ENCODE results near the gene SMIM33.
"Not testable (repeated sequence)": the region's sequence is repeated elsewhere in the genome, so short reads cannot be mapped to it uniquely, and the experiment has no call there.

DNA sequence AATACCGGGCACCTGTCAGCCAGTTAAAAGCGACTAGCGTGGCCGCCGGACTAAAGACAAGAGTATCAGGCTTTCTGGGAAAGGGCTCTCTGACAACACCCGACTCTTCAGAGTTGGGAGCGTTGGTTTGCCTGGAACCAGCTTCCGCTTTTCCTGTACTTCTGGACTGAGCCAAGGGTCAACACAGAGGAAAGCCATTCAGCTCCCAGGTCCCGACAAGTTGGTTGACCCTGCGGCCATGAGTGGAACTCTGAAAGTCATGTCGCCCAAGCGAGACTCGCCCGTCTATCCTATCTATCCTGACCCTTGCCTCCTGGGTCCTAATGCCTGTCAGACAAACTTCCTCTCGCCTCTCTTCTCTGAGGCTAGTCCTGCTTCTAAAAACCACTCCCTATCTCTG lies 33.1 kb downstream of the SMIM33 start:
- TF ChIP-seq, protein P1, sequence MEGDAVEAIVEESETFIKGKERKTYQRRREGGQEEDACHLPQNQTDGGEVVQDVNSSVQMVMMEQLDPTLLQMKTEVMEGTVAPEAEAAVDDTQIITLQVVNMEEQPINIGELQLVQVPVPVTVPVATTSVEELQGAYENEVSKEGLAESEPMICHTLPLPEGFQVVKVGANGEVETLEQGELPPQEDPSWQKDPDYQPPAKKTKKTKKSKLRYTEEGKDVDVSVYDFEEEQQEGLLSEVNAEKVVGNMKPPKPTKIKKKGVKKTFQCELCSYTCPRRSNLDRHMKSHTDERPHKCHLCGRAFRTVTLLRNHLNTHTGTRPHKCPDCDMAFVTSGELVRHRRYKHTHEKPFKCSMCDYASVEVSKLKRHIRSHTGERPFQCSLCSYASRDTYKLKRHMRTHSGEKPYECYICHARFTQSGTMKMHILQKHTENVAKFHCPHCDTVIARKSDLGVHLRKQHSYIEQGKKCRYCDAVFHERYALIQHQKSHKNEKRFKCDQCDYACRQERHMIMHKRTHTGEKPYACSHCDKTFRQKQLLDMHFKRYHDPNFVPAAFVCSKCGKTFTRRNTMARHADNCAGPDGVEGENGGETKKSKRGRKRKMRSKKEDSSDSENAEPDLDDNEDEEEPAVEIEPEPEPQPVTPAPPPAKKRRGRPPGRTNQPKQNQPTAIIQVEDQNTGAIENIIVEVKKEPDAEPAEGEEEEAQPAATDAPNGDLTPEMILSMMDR (conservative IDR thresholded peaks at IDR 0.05) = not testable (repeated sequence)
- not testable (repeated sequence) for TF ChIP-seq ZFX (IDR thresholded peaks at IDR 0.05)

Measured in C4-2B (cell line).